HepG2 (cell line): ENCODE measurements around the gene RASA1. TPM values are rescaled to one million over a fixed set of nuclear protein-coding genes. Genes with fewer than 3 reads are reported as not detected.

Source experiments
- ARID4A ChIP-seq: sonication (generic); formaldehyde crosslinking; IDR thresholded peaks from 2 replicates; pipeline ENCODE4 v1.5.0; 2020; ENCODE audit warnings: mild to moderate bottlenecking, missing genetic modification reagents, borderline replicate concordance
- ATM ChIP-seq: fragments of 450-650 bp; IDR thresholded peaks from 2 replicates; pipeline ENCODE4 v1.7.1; 2017; ENCODE audit warnings: mild to moderate bottlenecking, borderline replicate concordance
- CHD2 ChIP-seq: IDR thresholded peaks from 2 replicates; pipeline ENCODE4 v1.6.1; 2011; ENCODE audit warnings: low read depth, low read length, improper control_type of control experiment
- DBP ChIP-seq: sonication (generic); formaldehyde crosslinking; IDR thresholded peaks from 2 replicates; pipeline ENCODE4 v1.4.0; 2020; ENCODE audit warnings: missing genetic modification reagents; ENCODE audit errors: not compliant biosample characterization
- FOSL1 ChIP-seq: sonication (generic); formaldehyde crosslinking; IDR thresholded peaks from 2 replicates; pipeline ENCODE4 v1.9.0; 2021; ENCODE audit warnings: missing genetic modification reagents, borderline replicate concordance
- HMGXB4 ChIP-seq, 2 experiments: sonication (generic) in 1 of 2; formaldehyde crosslinking in 1 of 2; IDR thresholded peaks; 2 replicates each; pipeline versions ENCODE4 v1.4.0 to v1.6.1; 2018 to 2020; ENCODE audit warnings: missing genetic modification reagents in 2 of 2, borderline replicate concordance in 1 of 2, low read depth in 1 of 2, mild to moderate bottlenecking in 1 of 2, missing biosample characterization in 1 of 2
- IRF2 ChIP-seq: IDR thresholded peaks from 2 replicates; pipeline ENCODE4 v1.6.1; 2018; ENCODE audit warnings: missing genetic modification reagents, missing compliant biosample characterization
- PREB ChIP-seq: sonication (generic); formaldehyde crosslinking; IDR thresholded peaks from 2 replicates; pipeline ENCODE4 v1.4.0; 2020; ENCODE audit warnings: missing genetic modification reagents
- SALL1 ChIP-seq: sonication (generic); formaldehyde crosslinking; IDR thresholded peaks from 2 replicates; pipeline ENCODE4 v1.8.0; 2022; ENCODE audit warnings: mild to moderate bottlenecking, missing genetic modification reagents
- ZBTB25 ChIP-seq: IDR thresholded peaks from 2 replicates; pipeline ENCODE4 v1.6.1; 2018; ENCODE audit warnings: missing genetic modification reagents
- ZNF180 ChIP-seq: sonication (generic); formaldehyde crosslinking; IDR thresholded peaks from 2 replicates; pipeline ENCODE4 v1.4.0; 2020; ENCODE audit warnings: low read depth, missing genetic modification reagents, borderline replicate concordance
- ZNF260 ChIP-seq: sonication (generic); formaldehyde crosslinking; IDR thresholded peaks from 2 replicates; pipeline ENCODE4 v1.4.0; 2020; ENCODE audit warnings: missing genetic modification reagents, low read depth, mild to moderate bottlenecking, borderline replicate concordance
- ZNF33B ChIP-seq: sonication (generic); formaldehyde crosslinking; IDR thresholded peaks from 2 replicates; pipeline ENCODE4 v1.5.1; 2020; ENCODE audit warnings: mild to moderate bottlenecking, missing genetic modification reagents
- ZNF577 ChIP-seq: sonication (generic); formaldehyde crosslinking; IDR thresholded peaks from 2 replicates; pipeline ENCODE4 v1.4.0; 2020; ENCODE audit warnings: mild to moderate bottlenecking, low read depth, missing genetic modification reagents, borderline replicate concordance
- ZNF615 ChIP-seq: sonication (generic); formaldehyde crosslinking; IDR thresholded peaks from 2 replicates; pipeline ENCODE4 v1.5.0; 2020; ENCODE audit warnings: mild to moderate bottlenecking, missing genetic modification reagents, borderline replicate concordance
- polyA plus RNA-seq, 8 experiments: library from polyadenylated mRNA; depleted of rRNA in 3 of 8; stranded (reverse) in 7 of 8; unstranded in 1 of 8; fragments of >200 nt; fragmentation: Illumina TruSeq in 4 of 8; extraction: Trizol in 4 of 8; gene quantifications; 2 replicates each; pipeline versions ENCODE4 v1.2.1 to v1.2.3, GENCODE V29; 2011 to 2016; ENCODE audit warnings: low read depth in 4 of 8, missing spikeins in 1 of 8, mixed read lengths in 1 of 8; ENCODE audit not compliant: insufficient read depth in 1 of 8
- total RNA-seq, 5 experiments: library from RNA; depleted of rRNA; stranded (reverse); fragments of >200 nt; fragmentation: Illumina TruSeq; extraction: Trizol; gene quantifications; 2 replicates each; pipeline ENCODE4 v1.2.3, GENCODE V29; 2016; ENCODE audit warnings: low read depth in 1 of 5
- TF ChIP-seq, protein P1 (sequence below): sonication (generic); formaldehyde crosslinking; IDR thresholded peaks from 2 replicates; pipeline ENCODE4 v1.8.1; 2023; ENCODE audit warnings: missing genetic modification reagents, mild to moderate bottlenecking, borderline replicate concordance
- TF ChIP-seq, protein P2 (sequence below): sonication (generic); formaldehyde crosslinking; IDR thresholded peaks from 2 replicates; pipeline ENCODE4 v1.4.0; 2020; ENCODE audit warnings: mild to moderate bottlenecking, missing genetic modification reagents

Gene RASA1
- total and polyA plus RNA-seq, 2 of the 13 experiments (the other 11 are each of a cell fraction or from before 2014, with no cell fraction given) = 19.5 to 20.5 TPM

- no peak for TF ChIP-seq DBP (CRISPR knock-in tag)
- no peak for TF ChIP-seq ZNF260 (CRISPR knock-in tag)
- TF ChIP-seq ZNF33B (CRISPR knock-in tag) = no peak
- TF ChIP-seq, protein P1, sequence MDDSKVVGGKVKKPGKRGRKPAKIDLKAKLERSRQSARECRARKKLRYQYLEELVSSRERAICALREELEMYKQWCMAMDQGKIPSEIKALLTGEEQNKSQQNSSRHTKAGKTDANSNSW (CRISPR knock-in tag) = no peak
- TF ChIP-seq ATM = no peak
- TF ChIP-seq ARID4A = peak; percentile 50; the same call in 1 of the 2 replicates
- TF ChIP-seq ZNF577 (CRISPR knock-in tag) = no peak
- no peak for TF ChIP-seq IRF2
- TF ChIP-seq, protein P2, sequence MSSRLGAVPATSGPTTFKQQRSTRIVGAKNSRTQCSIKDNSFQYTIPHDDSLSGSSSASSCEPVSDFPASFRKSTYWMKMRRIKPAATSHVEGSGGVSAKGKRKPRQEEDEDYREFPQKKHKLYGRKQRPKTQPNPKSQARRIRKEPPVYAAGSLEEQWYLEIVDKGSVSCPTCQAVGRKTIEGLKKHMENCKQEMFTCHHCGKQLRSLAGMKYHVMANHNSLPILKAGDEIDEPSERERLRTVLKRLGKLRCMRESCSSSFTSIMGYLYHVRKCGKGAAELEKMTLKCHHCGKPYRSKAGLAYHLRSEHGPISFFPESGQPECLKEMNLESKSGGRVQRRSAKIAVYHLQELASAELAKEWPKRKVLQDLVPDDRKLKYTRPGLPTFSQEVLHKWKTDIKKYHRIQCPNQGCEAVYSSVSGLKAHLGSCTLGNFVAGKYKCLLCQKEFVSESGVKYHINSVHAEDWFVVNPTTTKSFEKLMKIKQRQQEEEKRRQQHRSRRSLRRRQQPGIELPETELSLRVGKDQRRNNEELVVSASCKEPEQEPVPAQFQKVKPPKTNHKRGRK (CRISPR knock-in tag) = no peak
- TF ChIP-seq FOSL1 (CRISPR knock-in tag) = no peak
- TF ChIP-seq ZBTB25 (CRISPR knock-in tag) = no peak
- no peak for TF ChIP-seq ZNF180
- 0 out of 4 replicates have a peak, but pooled peaks of 1 of the 2 experiments have one; percentile 65 for TF ChIP-seq HMGXB4 (CRISPR knock-in tag; IDR thresholded peaks at IDR 0.05; ENCODE audit: borderline replicate concordance in 1 of 2, low read depth in 1 of 2)
- TF ChIP-seq PREB (CRISPR knock-in tag) = no peak
- no peak for TF ChIP-seq ZNF615 (CRISPR knock-in tag)
- peak; percentile 82 for TF ChIP-seq SALL1 (CRISPR knock-in tag)
- TF ChIP-seq CHD2 = no peak
Observed at GRCh38 chr5:87267574-87268125, at the start of gene RASA1 (continued).
